Pulmonary artery endothelial cell (primary cell): ENCODE data around the gene SOX15. TPM values are rescaled to one million over a fixed set of nuclear protein-coding genes. Genes with fewer than 3 reads are reported as not detected.
A peak's percentile ranks its signal among the peaks of the same experiment; 100 is the strongest.

Experiments used
- DNase-seq: peaks from one replicate; pipeline ENCODE4 v3.0.0-alpha.2; 2011; ENCODE audit warnings: low read depth, low spot score
- total RNA-seq: library from RNA; depleted of rRNA; stranded (reverse); fragments of >200 nt; gene quantifications from 2 replicates; pipeline ENCODE4 v1.2.3, GENCODE V29; 2014

Gene SOX15
- total RNA-seq, 1 donor from 2014 or later, result 0.07 TPM

DNA sequence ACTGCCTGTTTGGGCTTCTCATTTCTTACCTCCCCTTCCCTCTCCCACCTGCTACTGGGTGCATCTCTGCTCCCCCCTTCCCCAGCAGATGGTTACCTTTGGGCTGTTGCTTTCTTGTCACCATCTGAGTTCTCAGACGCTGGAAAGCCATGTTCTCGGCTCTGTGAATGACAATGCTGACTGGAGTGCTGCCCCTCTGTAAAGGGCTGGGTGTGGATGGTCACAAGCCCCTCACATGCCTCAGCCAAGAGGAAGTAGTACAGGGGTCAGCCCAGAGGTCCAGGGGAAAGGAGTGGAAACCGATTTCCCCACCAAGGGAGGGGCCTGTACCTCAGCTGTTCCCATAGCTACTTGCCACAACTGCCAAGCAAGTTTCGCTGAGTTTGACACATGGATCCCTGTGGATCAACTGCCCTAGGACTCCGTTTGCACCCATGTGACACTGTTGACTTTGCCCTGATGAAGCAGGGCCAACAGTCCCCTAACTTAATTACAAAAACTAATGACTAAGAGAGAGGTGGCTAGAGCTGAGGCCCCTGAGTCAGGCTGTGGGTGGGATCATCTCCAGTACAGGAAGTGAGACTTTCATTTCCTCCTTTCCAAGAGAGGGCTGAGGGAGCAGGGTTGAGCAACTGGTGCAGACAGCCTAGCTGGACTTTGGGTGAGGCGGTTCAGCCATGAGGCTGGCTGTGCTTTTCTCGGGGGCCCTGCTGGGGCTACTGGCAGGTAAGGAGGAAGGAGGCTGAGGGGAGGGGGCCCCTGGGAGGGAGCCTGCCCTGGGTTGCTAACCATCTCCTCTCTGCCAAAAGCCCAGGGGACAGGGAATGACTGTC lies 10.7 kb downstream of the SOX15 start, which contains the start of gene CD68:
Gene CD68, plus strand, starts transcription at position 638 of the 833 bp plus-strand sequence. Its CDS starts 40 bp downstream, at position 678.
- no peak for DNase-seq

DNA sequence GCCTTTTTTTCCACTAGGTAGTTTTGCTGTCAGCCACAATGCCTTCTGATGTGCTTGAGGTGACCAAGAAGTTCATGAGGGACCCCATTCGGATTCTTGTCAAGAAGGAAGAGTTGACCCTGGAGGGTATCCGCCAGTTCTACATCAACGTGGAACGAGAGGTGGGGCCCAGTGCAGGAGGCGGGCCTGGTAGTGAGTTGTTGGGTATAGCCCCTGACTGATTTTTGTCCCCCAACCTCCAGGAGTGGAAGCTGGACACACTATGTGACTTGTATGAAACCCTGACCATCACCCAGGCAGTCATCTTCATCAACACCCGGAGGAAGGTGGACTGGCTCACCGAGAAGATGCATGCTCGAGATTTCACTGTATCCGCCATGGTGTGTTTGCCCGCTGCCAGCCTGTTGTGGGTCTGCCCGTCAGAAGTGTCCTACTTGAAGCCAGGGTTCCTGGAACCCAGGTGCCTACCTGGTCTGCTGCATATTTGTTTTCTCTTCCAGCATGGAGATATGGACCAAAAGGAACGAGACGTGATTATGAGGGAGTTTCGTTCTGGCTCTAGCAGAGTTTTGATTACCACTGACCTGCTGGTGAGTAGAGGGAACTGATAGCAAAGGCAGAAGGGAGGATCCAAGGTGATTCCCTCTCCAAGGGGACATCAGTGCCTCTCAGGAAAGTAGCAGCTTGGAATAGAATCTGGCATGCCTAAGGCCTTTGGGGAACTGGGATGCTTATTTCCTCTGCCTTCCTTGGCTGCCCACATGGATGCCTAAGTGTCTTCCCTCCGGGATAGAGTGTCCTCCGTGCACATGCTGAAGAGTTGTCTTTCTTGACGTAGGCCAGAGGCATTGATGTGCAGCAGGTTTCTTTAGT lies 12.3 kb downstream of the SOX15 start:
- DNase-seq, result no peak

DNA sequence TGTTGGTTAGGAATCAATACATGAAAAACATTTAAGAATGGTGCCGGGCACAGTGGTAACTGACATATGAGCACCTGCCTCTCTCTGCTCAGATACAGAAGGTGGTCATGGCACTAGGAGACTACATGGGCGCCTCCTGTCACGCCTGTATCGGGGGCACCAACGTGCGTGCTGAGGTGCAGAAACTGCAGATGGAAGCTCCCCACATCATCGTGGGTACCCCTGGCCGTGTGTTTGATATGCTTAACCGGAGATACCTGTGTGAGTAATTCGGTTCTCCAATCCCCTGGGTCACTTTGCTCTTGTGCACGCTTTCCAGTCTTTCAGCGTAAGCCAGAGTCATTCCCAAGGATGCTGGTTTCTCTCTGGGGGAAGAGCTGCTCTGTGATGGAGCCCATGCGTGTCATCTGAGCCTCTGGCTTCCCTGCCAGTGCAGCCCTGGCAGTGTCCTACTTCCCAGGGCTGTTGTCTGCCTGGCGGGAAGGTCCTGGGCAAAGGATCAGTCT lies 13.4 kb downstream of the SOX15 start:
- no peak for DNase-seq

DNA sequence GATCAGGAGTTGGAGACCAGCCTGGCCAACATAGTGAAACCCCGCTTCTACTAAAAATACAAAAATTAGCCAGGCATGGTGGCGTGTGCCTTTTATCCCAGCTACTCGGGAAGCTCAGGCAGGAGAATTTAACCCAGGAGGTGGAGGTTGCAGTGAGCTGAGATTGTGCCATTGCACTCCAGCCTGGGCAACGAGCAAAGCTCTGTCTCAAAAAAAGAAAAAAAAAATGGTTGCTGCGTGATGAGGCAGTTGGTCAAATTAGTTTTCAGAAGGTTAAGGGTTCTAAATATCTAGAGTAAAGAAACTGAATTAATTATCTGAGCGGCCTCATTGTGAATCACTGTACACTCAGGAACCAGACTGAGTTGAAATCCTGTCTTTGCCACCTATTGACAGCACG lies 13.9 kb downstream of the SOX15 start:
- no peak for DNase-seq

DNA sequence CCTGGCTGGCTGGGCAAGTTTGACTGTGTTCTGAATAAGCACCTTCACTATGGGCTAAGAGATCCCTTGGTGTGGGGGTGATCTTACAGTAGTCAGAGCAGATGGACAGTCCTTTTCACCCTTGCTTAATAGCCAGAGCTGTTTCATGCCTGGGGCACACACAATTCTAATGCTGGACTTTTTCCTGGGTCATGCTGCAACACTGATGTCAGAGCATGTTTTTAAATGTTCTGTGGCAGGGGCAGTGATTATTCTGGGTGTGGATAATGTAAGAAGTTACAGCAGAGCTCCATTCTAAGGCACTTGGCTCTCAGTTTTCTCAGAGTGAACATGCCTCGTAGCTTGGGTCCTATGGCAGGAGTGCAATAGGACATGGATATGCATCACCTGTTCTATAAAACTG lies 14.4 kb downstream of the SOX15 start:
- no peak for DNase-seq

DNA sequence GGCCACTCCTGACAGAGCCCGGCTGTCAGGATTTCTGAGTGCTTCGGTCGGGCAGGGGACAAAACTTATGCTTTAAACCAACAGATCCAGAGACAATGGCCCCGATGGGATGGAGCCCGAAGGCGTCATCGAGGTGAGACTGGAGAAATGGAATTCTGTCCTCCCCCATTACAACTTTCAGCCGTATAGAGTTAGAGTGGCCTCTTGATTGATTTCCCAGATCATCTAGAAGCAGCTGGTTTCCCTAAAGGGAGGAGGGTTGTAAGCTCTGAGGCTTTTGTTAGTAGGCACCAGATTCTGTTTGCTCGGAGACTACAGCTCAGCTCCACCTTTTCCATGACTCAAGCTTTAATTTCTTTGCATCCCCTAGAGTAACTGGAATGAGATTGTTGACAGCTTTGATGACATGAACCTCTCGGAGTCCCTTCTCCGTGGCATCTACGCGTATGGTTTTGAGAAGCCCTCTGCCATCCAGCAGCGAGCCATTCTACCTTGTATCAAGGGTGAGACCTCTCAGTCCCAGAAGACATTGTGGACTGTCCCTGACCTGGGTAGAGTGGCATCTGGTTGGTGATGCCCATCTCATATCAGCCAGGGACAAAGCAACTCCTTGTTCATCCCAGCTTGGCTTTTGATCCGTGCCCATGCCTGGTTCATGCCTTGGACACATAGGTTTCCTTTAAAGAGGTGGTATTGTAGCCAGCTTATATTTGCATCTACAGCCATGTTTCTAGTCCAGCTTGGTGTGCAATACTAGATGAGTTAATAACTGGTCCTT lies 15.5 kb downstream of the SOX15 start:
- DNase-seq, result no peak

DNA sequence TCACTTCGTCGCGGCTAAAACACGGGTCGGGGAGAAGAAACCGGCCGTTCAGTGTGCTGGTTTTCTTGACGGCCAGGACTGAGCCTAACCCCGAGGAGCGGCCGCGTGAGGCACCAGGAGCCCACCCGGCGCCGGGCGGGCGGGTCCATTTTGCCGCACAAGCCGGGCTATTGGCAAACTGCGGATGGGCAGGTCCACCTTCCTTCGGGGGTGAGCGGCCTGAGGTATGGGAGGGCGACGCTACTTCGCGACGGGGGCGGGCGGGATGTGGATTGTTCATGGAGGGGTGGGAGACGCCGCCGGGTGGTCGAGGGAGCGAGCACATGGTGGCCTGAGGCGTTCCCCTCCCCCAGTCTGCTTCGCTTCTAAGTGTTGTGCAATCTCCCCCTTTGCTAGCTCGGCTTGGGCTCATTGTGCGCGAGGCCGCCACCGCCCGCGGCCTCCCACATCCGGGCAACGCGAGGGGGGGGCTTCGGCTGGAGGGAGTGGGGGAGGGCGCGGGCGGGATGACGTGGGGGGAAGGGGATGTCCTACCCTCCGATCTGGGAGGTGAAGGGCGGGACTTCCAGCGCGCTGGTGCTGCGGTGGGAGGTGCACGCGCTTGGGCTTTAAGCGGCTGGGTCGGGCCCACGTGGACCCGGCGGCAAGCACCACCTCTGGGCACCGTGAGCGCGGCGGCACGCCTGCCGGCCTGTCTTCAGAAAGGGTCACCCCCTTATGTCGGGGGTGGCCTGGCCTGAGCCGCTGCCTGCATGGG lies 16.4 kb downstream of the SOX15 start:
- peak; percentile 80 for DNase-seq

DNA sequence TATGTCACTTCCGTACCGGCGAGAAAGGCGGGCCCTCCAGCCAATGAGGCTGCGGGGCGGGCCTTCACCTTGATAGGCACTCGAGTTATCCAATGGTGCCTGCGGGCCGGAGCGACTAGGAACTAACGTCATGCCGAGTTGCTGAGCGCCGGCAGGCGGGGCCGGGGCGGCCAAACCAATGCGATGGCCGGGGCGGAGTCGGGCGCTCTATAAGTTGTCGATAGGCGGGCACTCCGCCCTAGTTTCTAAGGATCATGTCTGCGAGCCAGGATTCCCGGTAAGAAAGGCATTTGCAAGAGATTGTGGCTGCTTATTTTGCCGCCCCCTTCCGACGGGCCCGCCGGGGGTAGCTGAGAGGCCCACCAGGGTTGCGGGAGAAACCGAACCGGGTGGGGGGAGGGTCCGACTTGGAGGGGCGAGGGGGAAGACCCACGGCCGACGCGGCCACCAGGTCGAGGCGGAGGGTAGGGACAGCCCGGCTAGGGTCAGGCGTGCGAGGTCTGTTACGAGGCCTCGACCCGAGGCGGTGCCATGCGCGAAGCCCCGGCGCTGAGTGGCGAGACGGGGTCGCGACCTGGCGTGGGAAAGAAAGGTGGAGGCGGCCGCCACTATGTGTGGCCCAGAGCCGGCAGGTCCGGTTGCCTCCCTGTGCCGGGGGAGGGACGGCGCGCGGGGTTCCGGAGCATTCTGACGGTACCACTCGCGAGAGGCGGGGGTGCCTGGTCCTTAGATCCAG lies 17.1 kb downstream of the SOX15 start:
- DNase-seq, result peak; percentile 99

DNA sequence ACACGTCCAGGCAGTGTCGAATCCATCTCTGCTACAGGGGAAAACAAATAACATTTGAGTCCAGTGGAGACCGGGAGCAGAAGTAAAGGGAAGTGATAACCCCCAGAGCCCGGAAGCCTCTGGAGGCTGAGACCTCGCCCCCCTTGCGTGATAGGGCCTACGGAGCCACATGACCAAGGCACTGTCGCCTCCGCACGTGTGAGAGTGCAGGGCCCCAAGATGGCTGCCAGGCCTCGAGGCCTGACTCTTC lies 17.6 kb downstream of the SOX15 start:
- DNase-seq, result no peak

DNA sequence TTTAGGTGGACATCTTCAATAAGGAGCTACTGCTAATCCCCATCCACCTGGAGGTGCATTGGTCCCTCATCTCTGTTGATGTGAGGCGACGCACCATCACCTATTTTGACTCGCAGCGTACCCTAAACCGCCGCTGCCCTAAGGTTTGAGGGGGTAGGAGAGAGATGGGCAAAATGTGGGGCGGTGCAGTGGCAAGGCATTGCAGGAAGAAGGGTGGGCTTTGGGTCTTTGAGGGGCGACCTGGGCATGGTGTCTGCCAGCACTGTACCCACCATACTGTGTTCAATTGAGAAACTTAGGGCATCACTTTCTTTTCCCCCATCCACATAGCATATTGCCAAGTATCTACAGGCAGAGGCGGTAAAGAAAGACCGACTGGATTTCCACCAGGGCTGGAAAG lies 19.5 kb downstream of the SOX15 start:
- no peak for DNase-seq

DNA sequence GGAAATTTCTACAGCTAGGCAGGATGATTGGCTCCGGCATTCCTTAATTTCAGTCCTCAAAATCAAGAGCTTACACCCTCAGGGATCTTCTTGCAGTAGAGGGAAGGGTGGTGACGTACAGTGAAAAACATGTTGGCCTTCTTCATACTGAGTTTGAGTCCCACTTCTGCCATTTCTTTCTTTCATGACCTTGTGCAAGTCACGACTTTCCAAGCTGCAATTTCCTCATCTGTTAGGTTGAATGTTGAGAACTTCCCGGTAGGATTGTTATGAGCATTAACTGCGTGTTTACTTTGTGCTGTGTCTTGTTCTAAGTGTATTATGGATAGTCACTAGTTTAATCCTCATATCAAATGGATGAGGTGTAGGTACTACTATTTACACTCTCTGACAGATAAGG lies 20.3 kb downstream of the SOX15 start:
- no peak for DNase-seq

DNA sequence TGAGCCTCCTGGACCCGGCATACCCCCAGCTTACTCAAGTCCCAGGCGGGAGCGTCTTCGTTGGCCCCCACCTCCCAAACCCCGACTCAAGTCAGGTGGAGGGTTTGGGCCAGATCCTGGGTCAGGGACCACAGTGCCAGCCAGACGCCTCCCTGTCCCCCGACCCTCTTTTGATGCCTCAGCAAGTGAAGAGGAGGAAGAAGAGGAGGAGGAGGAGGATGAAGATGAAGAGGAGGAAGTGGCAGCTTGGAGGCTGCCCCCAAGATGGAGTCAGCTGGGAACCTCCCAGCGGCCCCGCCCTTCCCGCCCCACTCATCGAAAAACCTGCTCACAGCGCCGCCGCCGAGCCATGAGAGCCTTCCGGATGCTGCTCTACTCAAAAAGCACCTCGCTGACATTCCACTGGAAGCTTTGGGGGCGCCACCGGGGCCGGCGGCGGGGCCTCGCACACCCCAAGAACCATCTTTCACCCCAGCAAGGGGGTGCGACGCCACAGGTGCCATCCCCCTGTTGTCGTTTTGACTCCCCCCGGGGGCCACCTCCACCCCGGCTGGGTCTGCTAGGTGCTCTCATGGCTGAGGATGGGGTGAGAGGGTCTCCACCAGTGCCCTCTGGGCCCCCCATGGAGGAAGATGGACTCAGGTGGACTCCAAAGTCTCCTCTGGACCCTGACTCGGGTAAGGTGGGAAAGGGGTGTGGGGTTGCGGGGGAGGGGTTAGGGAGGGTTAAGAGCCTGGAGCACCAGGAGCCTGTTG lies 26.6 kb downstream of the SOX15 start:
- DNase-seq, result no peak

DNA sequence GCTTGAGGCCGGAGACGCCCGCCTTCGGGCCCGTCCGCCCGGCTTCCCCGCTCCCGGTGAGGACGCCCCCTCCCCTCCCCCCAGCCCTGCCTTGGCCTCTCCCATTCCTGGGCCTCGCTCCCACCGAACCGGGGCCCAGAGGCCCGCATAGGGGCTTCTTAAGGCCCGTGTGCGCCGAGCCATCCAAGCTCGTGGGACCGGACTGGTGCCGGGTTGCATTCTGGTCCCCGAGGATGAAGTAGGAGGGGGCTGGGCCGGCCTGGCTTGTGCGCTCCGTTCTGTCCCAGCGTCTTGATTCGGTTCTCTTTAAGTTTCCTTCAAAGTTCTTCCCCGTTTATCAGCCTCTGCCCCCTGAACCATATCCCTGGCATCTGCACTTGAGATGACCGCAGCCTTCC lies 27.7 kb downstream of the SOX15 start:
- no peak for DNase-seq

DNA sequence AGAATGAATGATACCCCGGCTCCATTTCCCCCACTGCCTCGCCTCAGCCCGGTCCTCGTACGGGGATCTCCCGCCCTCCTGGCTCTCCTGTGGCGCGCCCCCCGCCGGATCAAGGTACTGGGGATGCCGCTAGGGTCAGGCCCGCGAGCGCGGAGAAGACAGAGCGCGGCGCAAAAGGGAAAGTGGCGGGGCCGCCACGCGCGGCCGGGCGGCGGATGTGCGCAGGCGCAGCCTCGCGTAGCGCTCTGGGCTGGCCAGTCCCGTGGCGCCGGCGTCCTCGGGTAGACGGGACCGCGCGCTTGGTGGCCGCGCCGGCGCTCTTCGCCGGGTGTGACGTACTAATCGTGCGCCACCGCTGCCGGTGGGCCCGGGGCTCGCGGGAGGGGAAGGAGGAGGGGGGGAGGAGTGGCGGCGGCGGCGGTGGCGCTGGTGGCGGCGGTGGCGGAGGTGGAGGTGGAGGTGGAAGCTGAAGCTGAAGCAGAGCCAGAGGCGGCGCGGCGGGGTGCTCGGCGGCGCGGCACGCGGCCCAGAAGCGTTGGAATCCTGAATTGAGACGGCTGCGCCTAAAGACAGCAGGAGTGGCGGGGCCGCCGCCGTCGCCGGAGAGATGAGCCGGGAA lies 28.2 kb downstream of the SOX15 start, which contains the start of gene SENP3:
Gene SENP3, plus strand, starts transcription at position 331 of the 619 bp plus-strand sequence. CDS start 1,158 bp downstream, outside the sequence.
- DNase-seq, result no peak

DNA sequence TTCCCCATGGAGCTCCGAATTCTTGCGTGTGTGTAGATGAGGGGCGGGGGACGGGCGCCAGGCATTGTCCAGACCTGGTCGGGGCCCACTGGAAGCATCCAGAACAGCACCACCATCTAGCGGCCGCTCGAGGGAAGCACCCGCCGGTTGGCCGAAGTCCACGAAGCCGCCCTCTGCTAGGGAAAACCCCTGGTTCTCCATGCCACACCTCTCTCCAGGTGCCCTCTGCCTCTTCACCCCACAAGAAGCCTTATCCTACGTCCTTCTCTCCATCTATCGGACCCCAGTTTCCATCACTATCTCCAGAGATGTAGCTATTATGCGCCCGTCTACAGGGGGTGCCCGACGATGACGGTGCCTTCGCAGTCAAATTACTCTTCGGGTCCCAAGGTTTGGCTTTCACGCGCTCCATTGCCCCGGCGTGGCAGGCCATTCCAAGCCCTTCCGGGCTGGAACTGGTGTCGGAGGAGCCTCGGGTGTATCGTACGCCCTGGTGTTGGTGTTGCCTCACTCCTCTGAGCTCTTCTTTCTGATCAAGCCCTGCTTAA lies 28.8 kb downstream of the SOX15 start:
- DNase-seq, result no peak

DNA sequence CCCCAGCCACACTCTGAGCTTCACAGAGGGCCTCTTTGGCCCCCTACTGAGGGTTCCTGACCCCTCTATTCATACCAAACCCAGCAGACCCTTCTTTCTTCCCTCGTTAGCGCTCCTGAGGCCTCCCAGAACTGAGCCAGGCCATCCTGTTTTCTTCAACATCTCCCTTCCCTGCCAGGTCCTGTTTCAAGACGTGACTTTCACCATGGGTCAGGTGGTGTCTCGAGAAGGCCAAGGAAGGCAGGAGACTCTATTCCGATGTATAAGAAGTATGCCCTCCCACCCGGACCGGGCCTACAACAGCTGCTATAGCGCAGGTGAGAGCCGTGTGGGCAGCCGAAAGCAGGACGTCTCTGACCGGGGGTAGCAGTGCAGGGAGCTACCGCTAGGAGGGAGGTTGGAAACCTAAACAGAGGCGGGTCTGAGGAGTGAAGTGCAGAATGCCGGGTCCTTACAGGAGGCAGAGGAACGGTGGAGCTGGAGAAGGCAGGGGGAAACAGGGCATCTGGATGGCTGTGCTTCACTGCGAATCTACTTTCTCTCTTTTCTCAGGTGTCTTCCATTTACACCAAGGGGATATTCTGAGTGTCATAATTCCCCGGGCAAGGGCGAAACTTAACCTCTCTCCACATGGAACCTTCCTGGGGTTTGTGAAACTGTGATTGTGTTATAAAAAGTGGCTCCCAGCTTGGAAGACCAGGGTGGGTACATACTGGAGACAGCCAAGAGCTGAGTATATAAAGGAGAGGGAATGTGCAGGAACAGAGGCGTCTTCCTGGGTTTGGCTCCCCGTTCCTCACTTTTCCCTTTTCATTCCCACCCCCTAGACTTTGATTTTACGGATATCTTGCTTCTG lies 29.5 kb downstream of the SOX15 start:
- no peak for DNase-seq

DNA sequence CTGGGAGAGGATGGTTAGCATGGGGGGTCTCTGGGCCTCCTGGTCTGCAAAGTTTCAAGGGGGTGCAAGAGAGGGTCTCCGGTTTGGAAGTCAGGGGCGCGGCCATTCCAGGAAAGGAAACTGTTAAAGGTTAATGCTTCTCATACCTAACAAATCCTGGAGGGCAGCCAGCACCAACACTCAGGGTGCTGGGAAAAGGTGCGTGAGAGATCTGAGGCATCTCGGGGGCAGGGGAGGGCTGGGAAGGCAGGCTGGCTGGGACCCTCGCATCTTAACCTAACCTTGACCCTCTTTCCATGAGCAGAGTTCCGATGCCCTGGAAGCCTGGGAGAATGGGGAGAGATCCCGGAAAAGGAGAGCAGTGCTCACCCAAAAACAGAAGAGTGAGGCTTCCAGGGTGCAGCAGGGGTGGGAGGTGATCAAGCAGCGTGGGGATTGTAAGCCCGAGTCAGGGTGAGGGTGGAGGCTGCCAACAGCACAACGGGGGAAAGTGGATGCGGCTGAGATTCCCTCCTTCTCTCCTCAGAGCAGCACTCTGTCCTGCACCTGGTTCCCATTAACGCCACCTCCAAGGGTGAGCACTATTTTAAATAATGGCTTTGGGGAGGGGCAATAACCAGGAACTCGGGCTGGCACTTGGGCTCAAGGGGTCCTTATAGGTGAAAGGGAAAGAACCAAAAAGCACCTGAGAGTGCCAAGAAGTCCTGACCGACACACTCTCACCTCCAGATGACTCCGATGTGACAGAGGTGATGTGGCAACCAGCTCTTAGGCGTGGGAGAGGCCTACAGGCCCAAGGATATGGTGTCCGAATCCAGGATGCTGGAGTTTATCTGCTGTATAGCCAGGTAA lies 30.3 kb downstream of the SOX15 start:
- DNase-seq, result no peak
